H1 (cell line): ENCODE data around the gene ISY1. TPM values are rescaled to one million over a fixed set of nuclear protein-coding genes. Genes with fewer than 3 reads are reported as not detected.

Source experiments
- polyA plus RNA-seq, 7 experiments: library from polyadenylated mRNA; depleted of rRNA in 3 of 7; stranded (reverse) in 5 of 7; unstranded in 2 of 7; fragments of >200 nt in 5 of 7; fragments of 200-250 nt in 2 of 7; gene quantifications; 1 replicate in 5 of 7; 2 replicates in 1 of 7; 4 replicates in 1 of 7; pipeline versions ENCODE4 v1.2.1 to v1.2.3, GENCODE V29; 2011 to 2013; ENCODE audit warnings: missing spikeins in 2 of 7, mixed read lengths in 2 of 7
- total RNA-seq: library from RNA; stranded (reverse); fragmentation: NEBNext Ultra II Directional; extraction: Animal tissue kit (Norgen Biotek cat#: 25700); gene quantifications from 2 replicates; pipeline ENCODE4 v1.2.1, GENCODE V29; 2021
- TF ChIP-seq, protein P1 (sequence below): IDR thresholded peaks from 2 replicates; pipeline ENCODE4 v1.6.1; 2012; ENCODE audit warnings: inconsistent platforms

The ISY1 gene
- total and polyA plus RNA-seq, 2 of the 8 experiments (the other 6 are each of a cell fraction or from before 2014, with no cell fraction given): 16.6 to 38.7 TPM

- TF ChIP-seq, protein P1, sequence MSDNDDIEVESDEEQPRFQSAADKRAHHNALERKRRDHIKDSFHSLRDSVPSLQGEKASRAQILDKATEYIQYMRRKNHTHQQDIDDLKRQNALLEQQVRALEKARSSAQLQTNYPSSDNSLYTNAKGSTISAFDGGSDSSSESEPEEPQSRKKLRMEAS: no peak
These were observed 55.0 kb downstream of the ISY1 start (continued) for GRCh38 chr3:129105862-129106261.
